ENCODE measurements around the gene IQCE. TPM values are rescaled to one million over a fixed set of nuclear protein-coding genes. Genes with fewer than 3 reads are reported as not detected.

The IQCE gene
- polyA plus RNA-seq, 3 donors: 1.8 to 8.4 (median 3.0) TPM

- DNase-seq: no peak
- intact Hi-C loops (cut with micrococcal nuclease): loop anchor here in 1 of 2 donors (5.0 kb wide), 1 partner anchor 36 kb away; no protein-coding TSS in a partner anchor
- Histone ChIP-seq H3K79me2 (ENCODE audit: insufficient read depth, low read length) (no peaks in the 10 kb centered on the region), H3K36me3 (replicated peaks in 1 of 2; ENCODE audit: control insufficient read depth in 1 of 2, insufficient read depth in 2 of 2, low read length in 2 of 2) (no peaks in the 10 kb centered on the region), H3K4me1 (ENCODE audit: control insufficient read depth in 1 of 2, insufficient read depth in 2 of 2, low read length in 2 of 2) (peaks cover 58 to 84% of the 10 kb centered on the region in 2 donors), H3K27ac (ENCODE audit: low read depth in 1 of 2, low read length in 2 of 2) (no peak overlapping the region), H3K9ac (ENCODE audit: insufficient read depth, low read length, poor library complexity, severe bottlenecking) (no peak overlapping the region), H2AFZ (ENCODE audit: insufficient read depth, low read depth, low read length, poor library complexity, severe bottlenecking) (no peak overlapping the region), H3K4me3 (replicated peaks in 1 of 3; ENCODE audit: low read depth in 2 of 3, low read length in 3 of 3) (no peak overlapping the region), H3K4me2 (replicated peaks; ENCODE audit: extremely low read depth, low read length, poor library complexity, severe bottlenecking) (no peak overlapping the region), H3K9me3 (replicated peaks in 1 of 2; ENCODE audit: control insufficient read depth in 1 of 2, insufficient read depth in 1 of 2, low read length in 2 of 2) (no peaks in the 10 kb centered on the region), H3K27me3 (ENCODE audit: control insufficient read depth in 2 of 2, insufficient read depth in 2 of 2, low read length in 2 of 2) (no peaks in the 10 kb centered on the region), H4K20me1 (ENCODE audit: insufficient read depth, low read length) (no peaks in the 10 kb centered on the region)
- Mint-ChIP-seq H3K4me3 (no peak overlapping the region), H3K4me1 (peaks cover 68% of the 10 kb centered on the region), H3K36me3 (peaks cover 8% of the 10 kb centered on the region in 2 donors), H3K9me3 (peaks cover 0 to 2% (median 0%) of the 10 kb centered on the region in 7 donors), H3K27me3 (ENCODE audit: low read depth in 3 of 3) (peaks cover 0 to 6% (median 3%) of the 10 kb centered on the region in 3 donors), H3K27ac (no peak overlapping the region)
- WGBS (ENCODE audit: insufficient coverage): 80% methylated on average over 8 of the region's 11 CpGs
- TF ChIP-seq CTCF (IDR thresholded peaks at IDR 0.05): no peak
Measured at GRCh38 chr7:2611401-2611800, 52.6 kb downstream of the IQCE start.

GRCh38 chr7:2611922-2612321 lies 53.1 kb downstream of the IQCE start:
- 93% methylated on average over 7 of the region's 10 CpGs for WGBS (ENCODE audit: insufficient coverage)
- Mint-ChIP-seq H3K27ac (no peak overlapping the region), H3K4me1 (peaks cover 63% of the 10 kb centered on the region), H3K27me3 (ENCODE audit: low read depth in 3 of 3) (peaks cover 0 to 6% (median 3%) of the 10 kb centered on the region in 3 donors), H3K36me3 (peaks cover 7 to 8% of the 10 kb centered on the region in 2 donors), H3K4me3 (no peak overlapping the region), H3K9me3 (peaks cover 0 to 2% (median 0%) of the 10 kb centered on the region in 7 donors)
- intact Hi-C loops (cut with micrococcal nuclease): loop anchor here in 1 of 2 donors (5.0 kb wide), 1 partner anchor 35 kb away; no protein-coding TSS in a partner anchor
- Histone ChIP-seq H3K36me3 (replicated peaks in 1 of 2; ENCODE audit: control insufficient read depth in 1 of 2, insufficient read depth in 2 of 2, low read length in 2 of 2) (no peaks in the 10 kb centered on the region), H2AFZ (ENCODE audit: insufficient read depth, low read depth, low read length, poor library complexity, severe bottlenecking) (no peak overlapping the region), H3K27me3 (ENCODE audit: control insufficient read depth in 2 of 2, insufficient read depth in 2 of 2, low read length in 2 of 2) (no peaks in the 10 kb centered on the region), H3K9me3 (replicated peaks in 1 of 2; ENCODE audit: control insufficient read depth in 1 of 2, insufficient read depth in 1 of 2, low read length in 2 of 2) (no peaks in the 10 kb centered on the region), H3K4me1 (ENCODE audit: control insufficient read depth in 1 of 2, insufficient read depth in 2 of 2, low read length in 2 of 2) (peaks cover 53 to 79% of the 10 kb centered on the region in 2 donors), H3K79me2 (ENCODE audit: insufficient read depth, low read length) (no peaks in the 10 kb centered on the region), H3K4me3 (replicated peaks in 1 of 3; ENCODE audit: low read depth in 2 of 3, low read length in 3 of 3) (no peak overlapping the region), H3K4me2 (replicated peaks; ENCODE audit: extremely low read depth, low read length, poor library complexity, severe bottlenecking) (no peak overlapping the region), H3K27ac (ENCODE audit: low read depth in 1 of 2, low read length in 2 of 2) (no peak overlapping the region), H3K9ac (ENCODE audit: insufficient read depth, low read length, poor library complexity, severe bottlenecking) (no peak overlapping the region), H4K20me1 (ENCODE audit: insufficient read depth, low read length) (no peaks in the 10 kb centered on the region)
- no peak for DNase-seq
- TF ChIP-seq CTCF (IDR thresholded peaks at IDR 0.05): no peak

Data from CD14-positive monocyte (primary cell).